CD4-positive, alpha-beta memory T cell (primary cell): Measurements from ENCODE around the gene DRD2. TPM values are rescaled to one million over a fixed set of nuclear protein-coding genes. Genes with fewer than 3 reads are reported as not detected.

Experiments used
- CTCF ChIA-PET: fragments of 350-600 bp; sonication (Branson Sonifier 250); formaldehyde crosslinking; loops from one replicate; lab custom pipeline; 2021; ENCODE audit warnings: inconsistent platforms; ENCODE audit not compliant: partially characterized antibody; lab: Charles Lee
- POLR2A ChIA-PET: fragments of 350-600 bp; sonication (Branson Sonifier 250); formaldehyde crosslinking; loops from one replicate; lab custom pipeline; 2021; ENCODE audit not compliant: partially characterized antibody; lab: Charles Lee
- DNase-seq, 5 donors: peaks; one replicate each; pipeline versions ENCODE4 v3.0.0 to v3.0.0-alpha.2; 2020 to 2022; ENCODE audit warnings: mixed read lengths in 1 of 5
- H3K27ac ChIP-seq: one replicate; pipeline ENCODE4 v1.7.0; 2013; ENCODE audit warnings: low read depth, low read length
- H3K27me3 ChIP-seq: 2 replicates; pipeline ENCODE4 v1.7.0; 2013; ENCODE audit warnings: mild to moderate bottlenecking, low read length, moderate library complexity; ENCODE audit not compliant: insufficient read depth
- H3K36me3 ChIP-seq: 2 replicates; pipeline ENCODE4 v1.7.0; 2013; ENCODE audit warnings: mild to moderate bottlenecking, low read length, moderate library complexity; ENCODE audit not compliant: insufficient read depth
- H3K4me1 ChIP-seq: 2 replicates; pipeline ENCODE4 v1.7.0; 2013; ENCODE audit warnings: mild to moderate bottlenecking, low read length, moderate library complexity; ENCODE audit not compliant: insufficient read depth
- H3K4me3 ChIP-seq, 2 donors: one replicate each; pipeline ENCODE4 v1.7.0; 2013; ENCODE audit warnings: low read length in 2 of 2, mild to moderate bottlenecking in 1 of 2
- H3K9me3 ChIP-seq, 2 donors: one replicate each; pipeline ENCODE4 v1.7.0; 2013; ENCODE audit warnings: low read length in 2 of 2, control low read depth in 1 of 2; ENCODE audit not compliant: control insufficient read depth in 1 of 2
- H3K27ac Mint-ChIP-seq, 7 donors: one replicate each; pipeline ENCODE4 v1.8.0; 2020 to 2021; ENCODE audit warnings: mixed read lengths in 7 of 7, mild to moderate bottlenecking in 6 of 7, inconsistent platforms in 3 of 7, moderate library complexity in 3 of 7
- H3K27me3 Mint-ChIP-seq, 2 donors: one replicate each; pipeline ENCODE4 v1.8.0; 2020 to 2021; ENCODE audit warnings: mixed read lengths in 2 of 2
- H3K36me3 Mint-ChIP-seq, 2 donors: one replicate each; pipeline ENCODE4 v1.8.0; 2020 to 2021; ENCODE audit warnings: mixed read lengths in 2 of 2, inconsistent platforms in 1 of 2, mild to moderate bottlenecking in 1 of 2
- H3K4me1 Mint-ChIP-seq, 4 donors: one replicate each; pipeline ENCODE4 v1.8.0; 2020 to 2021; ENCODE audit warnings: mixed read lengths in 4 of 4, mild to moderate bottlenecking in 1 of 4
- H3K4me3 Mint-ChIP-seq, 8 donors: one replicate each; pipeline ENCODE4 v1.8.0; 2020 to 2021; ENCODE audit warnings: mixed read lengths in 8 of 8, mild to moderate bottlenecking in 7 of 8, moderate library complexity in 6 of 8, inconsistent platforms in 3 of 8
- H3K9me3 Mint-ChIP-seq, 8 donors: one replicate each; pipeline ENCODE4 v1.8.0; 2020 to 2021; ENCODE audit warnings: mixed read lengths in 8 of 8, mild to moderate bottlenecking in 5 of 8, inconsistent platforms in 3 of 8, moderate library complexity in 1 of 8
- intact Hi-C: fragments of 100-400 bp; cut with micrococcal nuclease; formaldehyde crosslinking; loops from one replicate; pipeline ENCODE4 v1.15.1; 2023
- polyA plus RNA-seq, 2 donors: library from polyadenylated mRNA; unstranded; fragments of 300-500 nt; fragmentation: Illumina TruSeq; gene quantifications; one replicate each; pipeline ENCODE4 v1.2.3, GENCODE V29; 2021
- total RNA-seq, 2 experiments: library from RNA; stranded (reverse); gene quantifications; one replicate each; pipeline ENCODE4 v1.2.3, GENCODE V29; 2021

Gene DRD2
- total and polyA plus RNA-seq, 4 experiments from 2014 or later, result not detected

- Mint-ChIP-seq H3K4me3 (no peak overlapping the region), H3K4me1 (peaks cover 0 to 13% (median 4%) of the 10 kb centered on the region in 4 donors), H3K9me3 (peaks cover 0 to 6% (median 3%) of the 10 kb centered on the region in 8 donors), H3K36me3 (no peaks in the 10 kb centered on the region), H3K27me3 (peaks cover 34 to 42% of the 10 kb centered on the region in 2 donors), H3K27ac (no peak overlapping the region)
- no peaks in the 10 kb centered on the region for H3K36me3 ChIP-seq
- no peaks in the 10 kb centered on the region for H3K4me1 ChIP-seq
- POLR2A ChIA-PET, result no interaction called here
- no peak overlapping the region for H3K27ac ChIP-seq
- DNase-seq, result no peak
- H3K4me3 ChIP-seq, result no peak overlapping the region
- no peaks in the 10 kb centered on the region for H3K9me3 ChIP-seq
- intact Hi-C loops, result no loop called here
- peaks cover 15% of the 10 kb centered on the region for H3K27me3 ChIP-seq
- CTCF ChIA-PET, result no interaction called here
Observed at GRCh38 chr11:113472471-113472870, 2.7 kb downstream of the DRD2 start.

- DNase-seq, result no peak
- no peak overlapping the region for H3K4me3 ChIP-seq
- H3K27ac ChIP-seq, result no peak overlapping the region
- ChIA-PET CTCF (no interaction called here), POLR2A (no interaction called here)
- no peaks in the 10 kb centered on the region for H3K9me3 ChIP-seq
- no peaks in the 10 kb centered on the region for H3K36me3 ChIP-seq
- H3K27me3 ChIP-seq, result peaks cover 8% of the 10 kb centered on the region
- Mint-ChIP-seq H3K27me3 (peaks cover 18 to 25% of the 10 kb centered on the region in 2 donors), H3K27ac (no peak overlapping the region), H3K9me3 (peaks cover 0 to 5% (median 1%) of the 10 kb centered on the region in 8 donors), H3K36me3 (no peaks in the 10 kb centered on the region), H3K4me3 (no peak overlapping the region), H3K4me1 (peaks cover 0 to 4% (median 1%) of the 10 kb centered on the region in 4 donors)
- intact Hi-C loops, result no loop called here
- H3K4me1 ChIP-seq, result no peaks in the 10 kb centered on the region
Observed at GRCh38 chr11:113470233-113470632, 5.0 kb downstream of the DRD2 start.

GRCh38 chr11:113468726-113469345, 6.4 kb downstream of the DRD2 start:
- ChIA-PET CTCF (no interaction called here), POLR2A (no interaction called here)
- Mint-ChIP-seq H3K27ac (no peak overlapping the region), H3K27me3 (peaks cover 18 to 25% of the 10 kb centered on the region in 2 donors), H3K9me3 (peaks cover 0 to 5% (median 0%) of the 10 kb centered on the region in 8 donors), H3K4me1 (no peaks in the 10 kb centered on the region), H3K36me3 (no peaks in the 10 kb centered on the region), H3K4me3 (no peak overlapping the region)
- no peaks in the 10 kb centered on the region for H3K9me3 ChIP-seq
- intact Hi-C loops, result no loop called here
- no peaks in the 10 kb centered on the region for H3K36me3 ChIP-seq
- no peak overlapping the region for H3K27ac ChIP-seq
- DNase-seq, result no peak
- H3K4me1 ChIP-seq, result no peaks in the 10 kb centered on the region
- H3K4me3 ChIP-seq, result no peak overlapping the region
- H3K27me3 ChIP-seq, result peaks cover 3% of the 10 kb centered on the region

- no peaks in the 10 kb centered on the region for H3K27me3 ChIP-seq
- H3K36me3 ChIP-seq, result no peaks in the 10 kb centered on the region
- no peak overlapping the region for H3K27ac ChIP-seq
- H3K27ac Mint-ChIP-seq, result no peak overlapping the region
- H3K4me1 ChIP-seq, result no peaks in the 10 kb centered on the region
- H3K9me3 ChIP-seq, result no peaks in the 10 kb centered on the region
- H3K4me1 Mint-ChIP-seq, result no peaks in the 10 kb centered on the region
- H3K4me3 ChIP-seq, result no peak overlapping the region
- no peak overlapping the region for H3K4me3 Mint-ChIP-seq
- H3K9me3 Mint-ChIP-seq, result peaks cover 0 to 3% (median 0%) of the 10 kb centered on the region in 8 donors
- H3K27me3 Mint-ChIP-seq, result peaks cover 13 to 17% of the 10 kb centered on the region in 2 donors
- H3K36me3 Mint-ChIP-seq, result no peaks in the 10 kb centered on the region
- CTCF ChIA-PET, result no interaction called here
- POLR2A ChIA-PET, result no interaction called here
- intact Hi-C loops, result no loop called here
- DNase-seq, result no peak
Observed at GRCh38 chr11:113467545-113467944, 7.7 kb downstream of the DRD2 start.

GRCh38 chr11:113465786-113466185, 9.4 kb downstream of the DRD2 start:
- no peaks in the 10 kb centered on the region for H3K36me3 Mint-ChIP-seq
- POLR2A ChIA-PET, result no interaction called here
- H3K27ac Mint-ChIP-seq, result no peak overlapping the region
- H3K4me3 ChIP-seq, result no peak overlapping the region
- CTCF ChIA-PET, result no interaction called here
- H3K27me3 Mint-ChIP-seq, result peaks cover 12 to 14% of the 10 kb centered on the region in 2 donors
- H3K27me3 ChIP-seq, result no peaks in the 10 kb centered on the region
- no peak overlapping the region for H3K27ac ChIP-seq
- no peaks in the 10 kb centered on the region for H3K9me3 ChIP-seq
- intact Hi-C loops, result no loop called here
- no peaks in the 10 kb centered on the region for H3K4me1 Mint-ChIP-seq
- no peaks in the 10 kb centered on the region for H3K4me1 ChIP-seq
- no peaks in the 10 kb centered on the region for H3K36me3 ChIP-seq
- DNase-seq, result no peak
- H3K4me3 Mint-ChIP-seq, result no peak overlapping the region
- H3K9me3 Mint-ChIP-seq, result no peaks in the 10 kb centered on the region

GRCh38 chr11:113464416-113464815, 10.8 kb downstream of the DRD2 start:
- Mint-ChIP-seq H3K27ac (no peak overlapping the region), H3K27me3 (peaks cover 10 to 14% of the 10 kb centered on the region in 2 donors), H3K36me3 (no peaks in the 10 kb centered on the region), H3K4me3 (no peak overlapping the region), H3K9me3 (no peaks in the 10 kb centered on the region), H3K4me1 (no peaks in the 10 kb centered on the region)
- Histone ChIP-seq H3K4me3 (no peak overlapping the region), H3K27me3 (no peaks in the 10 kb centered on the region), H3K9me3 (no peaks in the 10 kb centered on the region), H3K4me1 (no peaks in the 10 kb centered on the region), H3K36me3 (no peaks in the 10 kb centered on the region), H3K27ac (no peak overlapping the region)
- intact Hi-C loops, result no loop called here
- ChIA-PET CTCF (no interaction called here), POLR2A (no interaction called here)
- DNase-seq, result no peak

GRCh38 chr11:113462830-113463229, 12.4 kb downstream of the DRD2 start:
- no peak overlapping the region for H3K27ac Mint-ChIP-seq
- ChIA-PET POLR2A (no interaction called here), CTCF (no interaction called here)
- H3K36me3 ChIP-seq, result no peaks in the 10 kb centered on the region
- intact Hi-C loops, result no loop called here
- DNase-seq, result no peak
- H3K36me3 Mint-ChIP-seq, result no peaks in the 10 kb centered on the region
- H3K9me3 ChIP-seq, result no peaks in the 10 kb centered on the region
- no peaks in the 10 kb centered on the region for H3K27me3 ChIP-seq
- H3K4me1 ChIP-seq, result no peaks in the 10 kb centered on the region
- H3K4me3 ChIP-seq, result no peak overlapping the region
- H3K27me3 Mint-ChIP-seq, result peaks cover 10 to 12% of the 10 kb centered on the region in 2 donors
- no peaks in the 10 kb centered on the region for H3K4me1 Mint-ChIP-seq
- H3K27ac ChIP-seq, result no peak overlapping the region
- no peak overlapping the region for H3K4me3 Mint-ChIP-seq
- no peaks in the 10 kb centered on the region for H3K9me3 Mint-ChIP-seq
